ENCODE results near the gene PKP2.

Gene PKP2

GRCh38 chr12:32922546-32923297 is 26.1 kb upstream of the PKP2 start:
- H3K4me3 ChIP-seq (ENCODE audit: low read depth, low read length), result no peak overlapping the region
- no peaks in the 10 kb centered on the region for H3K36me3 ChIP-seq (replicated peaks)
- no peak for DNase-seq
- in situ Hi-C loops (cut with HindIII; ENCODE audit: low pct_ligation_motif_present, low sequenced_read_pairs), result no loop called here
- TF ChIP-seq CTCF (IDR thresholded peaks at IDR 0.05; ENCODE audit: low read depth, low read length, missing control alignments), result no peak
- no peaks in the 10 kb centered on the region for H3K27me3 ChIP-seq (replicated peaks)
- no peak overlapping the region for H3K27ac ChIP-seq

DNA sequence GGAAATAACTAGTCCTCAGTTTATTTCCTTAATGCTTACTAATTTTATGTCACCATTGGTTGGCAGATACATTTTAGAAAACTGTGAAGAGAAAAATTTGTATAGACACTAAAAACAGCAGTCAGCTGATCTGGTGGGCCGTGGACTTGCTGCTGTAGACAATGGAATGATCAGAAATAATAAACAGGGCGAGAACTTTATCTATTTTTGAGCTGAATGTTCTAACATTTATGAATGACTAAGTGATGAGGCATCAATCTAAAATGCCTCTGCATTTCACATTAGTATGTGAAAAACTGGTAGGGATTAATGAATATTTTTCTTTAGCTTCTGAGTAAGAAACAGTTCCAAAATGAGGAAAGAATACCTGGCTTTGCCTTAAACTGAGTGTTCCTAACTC is 24.8 kb upstream of the PKP2 start:
- Histone ChIP-seq H3K27me3 (replicated peaks) (no peaks in the 10 kb centered on the region), H3K27ac (peak overlapping the region; percentile 70), H3K4me3 (ENCODE audit: low read depth, low read length) (no peak overlapping the region), H3K36me3 (replicated peaks) (no peaks in the 10 kb centered on the region)
- DNase-seq, result peak; percentile 52
- in situ Hi-C loops (cut with HindIII; ENCODE audit: low pct_ligation_motif_present, low sequenced_read_pairs), result no loop called here
- no peak for TF ChIP-seq CTCF (IDR thresholded peaks at IDR 0.05; ENCODE audit: low read depth, low read length, missing control alignments)

GRCh38 chr12:32920506-32921085 is 24.0 kb upstream of the PKP2 start:
- no peak for TF ChIP-seq CTCF (IDR thresholded peaks at IDR 0.05; ENCODE audit: low read depth, low read length, missing control alignments)
- Histone ChIP-seq H3K27ac (peak overlapping the region; percentile 70), H3K36me3 (replicated peaks) (no peaks in the 10 kb centered on the region), H3K27me3 (replicated peaks) (no peaks in the 10 kb centered on the region), H3K4me3 (ENCODE audit: low read depth, low read length) (no peak overlapping the region)
- in situ Hi-C loops (cut with HindIII; ENCODE audit: low pct_ligation_motif_present, low sequenced_read_pairs), result no loop called here
- DNase-seq, result no peak

DNA sequence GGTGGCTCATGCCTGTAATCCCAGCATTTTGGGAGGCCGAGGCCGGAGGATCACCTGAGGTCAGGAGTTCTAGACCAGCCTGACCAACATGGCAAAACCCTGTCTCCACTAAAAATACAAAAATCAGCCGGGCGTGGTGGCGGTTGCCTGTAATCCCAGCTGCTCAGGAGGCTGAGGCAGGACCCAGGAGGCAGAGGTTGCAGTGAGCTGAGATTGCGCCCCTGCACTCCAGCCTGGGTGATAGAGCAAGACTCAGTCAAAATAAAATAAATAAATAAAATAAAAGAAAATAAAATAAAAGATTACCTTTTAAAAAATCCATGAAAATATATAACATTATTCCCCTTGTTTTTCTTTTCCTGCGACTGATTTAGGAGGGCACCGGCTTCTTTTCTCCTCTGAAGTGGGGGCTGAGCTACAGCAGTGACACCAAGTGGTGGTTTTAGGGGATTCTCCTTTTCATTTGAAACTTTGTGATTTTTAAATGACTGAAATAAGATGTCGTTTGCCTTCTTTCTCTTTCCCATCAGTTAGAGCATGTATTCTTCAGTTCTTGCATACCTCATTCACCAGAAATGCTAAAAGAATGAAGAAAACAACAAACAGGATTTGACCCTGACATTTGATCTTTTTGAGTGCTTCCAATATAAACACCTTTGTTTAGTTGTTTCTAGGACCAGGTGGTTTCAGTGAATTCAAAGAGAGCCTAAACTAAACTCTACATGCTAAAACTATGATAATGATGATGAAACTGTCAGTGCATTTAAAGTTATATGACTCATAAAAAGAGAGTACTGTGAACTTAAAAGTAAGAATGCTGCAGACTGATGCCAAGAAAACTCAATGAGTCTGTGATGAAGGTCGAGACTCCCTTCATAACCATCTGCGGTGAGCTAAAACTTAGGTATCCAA is 22.6 kb upstream of the PKP2 start:
- Histone ChIP-seq H3K27ac (peak overlapping the region; percentile 70), H3K36me3 (replicated peaks) (no peaks in the 10 kb centered on the region), H3K27me3 (replicated peaks) (no peaks in the 10 kb centered on the region), H3K4me3 (ENCODE audit: low read depth, low read length) (no peak overlapping the region)
- in situ Hi-C loops (cut with HindIII; ENCODE audit: low pct_ligation_motif_present, low sequenced_read_pairs), result no loop called here
- DNase-seq, result peak; percentile 80
- peak; percentile 64 for TF ChIP-seq CTCF (IDR thresholded peaks at IDR 0.05; ENCODE audit: low read depth, low read length, missing control alignments)

- H3K27me3 ChIP-seq (replicated peaks), result no peaks in the 10 kb centered on the region
- DNase-seq, result peak; percentile 52
- no peak for TF ChIP-seq CTCF (IDR thresholded peaks at IDR 0.05; ENCODE audit: low read depth, low read length, missing control alignments)
- no peak overlapping the region for H3K27ac ChIP-seq
- no peaks in the 10 kb centered on the region for H3K36me3 ChIP-seq (replicated peaks)
- in situ Hi-C loops (cut with HindIII; ENCODE audit: low pct_ligation_motif_present, low sequenced_read_pairs), result no loop called here
- H3K4me3 ChIP-seq (ENCODE audit: low read depth, low read length), result no peak overlapping the region
These were observed 20.6 kb upstream of the PKP2 start for GRCh38 chr12:32917094-32917611.
